GM12874 (cell line): Measurements from ENCODE around the gene EFEMP2.

Source experiments
- CTCF ChIP-seq: IDR thresholded peaks from 2 replicates; pipeline ENCODE4 v1.5.1; 2011; ENCODE audit warnings: low read depth, mild to moderate bottlenecking, control low read depth, low read length, moderate library complexity; ENCODE audit not compliant: insufficient read depth

The EFEMP2 gene

GRCh38 chr11:65872586-65873317, at the start of gene EFEMP2:
Gene EFEMP2 (minus strand): TSS chr11:65872800. CDS start chr11:65872354, 446 bp downstream.
- TF ChIP-seq CTCF, result no peak

- TF ChIP-seq CTCF, result no peak
These were observed 49.3 kb upstream of the EFEMP2 start for GRCh38 chr11:65921876-65922275.

- no peak for TF ChIP-seq CTCF
These were observed 48.5 kb upstream of the EFEMP2 start for GRCh38 chr11:65921033-65921555.

- no peak for TF ChIP-seq CTCF
These were observed 47.8 kb upstream of the EFEMP2 start for GRCh38 chr11:65920372-65920802.

GRCh38 chr11:65919573-65920371, 47.2 kb upstream of the EFEMP2 start:
- no peak for TF ChIP-seq CTCF

GRCh38 chr11:65919141-65919572, 46.6 kb upstream of the EFEMP2 start, which contains the start of gene DRAP1:
Gene DRAP1 (plus strand): TSS chr11:65919426. CDS start chr11:65919502, 76 bp downstream.
- TF ChIP-seq CTCF, result no peak

- TF ChIP-seq CTCF, result no peak
These were observed 45.9 kb upstream of the EFEMP2 start, which contains the start of gene C11orf68 for GRCh38 chr11:65918211-65919140. Gene C11orf68 (minus strand): TSS chr11:65919062. CDS start chr11:65919031, 31 bp downstream.
